NB4 (cell line): ENCODE measurements around the gene KCNT2.

ENCODE experiments used
- DNase-seq: peaks from one replicate; pipeline ENCODE4 v3.0.0; 2010; ENCODE audit warnings: low read depth
- H3K4me3 ChIP-seq: one replicate; pipeline ENCODE4 v1.5.1; 2011; ENCODE audit warnings: mild to moderate bottlenecking, low read depth, low read length, moderate library complexity
- CTCF ChIP-seq: IDR thresholded peaks from one replicate; pipeline ENCODE4 v1.5.1; 2012; ENCODE audit warnings: low read depth, low read length
- MAX ChIP-seq: IDR thresholded peaks from 2 replicates; pipeline ENCODE4 v1.6.1; 2011; ENCODE audit warnings: low read depth, low read length
- MYC ChIP-seq: IDR thresholded peaks from 2 replicates; pipeline ENCODE4 v1.6.1; 2011; ENCODE audit warnings: low read depth, low read length
- POLR2A ChIP-seq: IDR thresholded peaks from 2 replicates; pipeline ENCODE4 v1.6.1; 2011; ENCODE audit warnings: mild to moderate bottlenecking; ENCODE audit not compliant: insufficient read length; ENCODE audit errors: extremely low read depth

KCNT2 gene

GRCh38 chr1:196214866-196215265 is 393.4 kb downstream of the KCNT2 start:
- no peak for DNase-seq
- TF ChIP-seq POLR2A, result no peak
- TF ChIP-seq CTCF, result no peak
- TF ChIP-seq MYC, result no peak
- no peak overlapping the region for H3K4me3 ChIP-seq

GRCh38 chr1:196209983-196210382 is 398.3 kb downstream of the KCNT2 start:
- no peak for DNase-seq
- no peak overlapping the region for H3K4me3 ChIP-seq
- TF ChIP-seq MYC, result no peak
- TF ChIP-seq MAX, result no peak
- TF ChIP-seq CTCF, result no peak
- no peak for TF ChIP-seq POLR2A

GRCh38 chr1:196209265-196209664 is 399.0 kb downstream of the KCNT2 start:
- TF ChIP-seq POLR2A, result no peak
- TF ChIP-seq CTCF, result no peak
- no peak for TF ChIP-seq MAX
- no peak for TF ChIP-seq MYC
- no peak for DNase-seq
- no peak overlapping the region for H3K4me3 ChIP-seq

- TF ChIP-seq MAX, result no peak
- TF ChIP-seq CTCF, result no peak
- TF ChIP-seq POLR2A, result no peak
- TF ChIP-seq MYC, result no peak
- H3K4me3 ChIP-seq, result no peak overlapping the region
- no peak for DNase-seq
Measured at GRCh38 chr1:196207612-196208217, 400.5 kb downstream of the KCNT2 start.

- DNase-seq, result no peak
- TF ChIP-seq MYC, result no peak
- no peak for TF ChIP-seq CTCF
- TF ChIP-seq POLR2A, result no peak
- TF ChIP-seq MAX, result no peak
- no peak overlapping the region for H3K4me3 ChIP-seq
Measured at GRCh38 chr1:196205882-196206281, 402.4 kb downstream of the KCNT2 start.

- DNase-seq, result no peak
- TF ChIP-seq MYC (no peak), POLR2A (no peak), CTCF (no peak)
- H3K4me3 ChIP-seq, result no peak overlapping the region
Measured at GRCh38 chr1:196196486-196196885, 411.8 kb downstream of the KCNT2 start.
